ENCODE data around the gene CHIT1.

- TF ChIP-seq EZH2 (IDR thresholded peaks at IDR 0.05) (no peak), POLR2AphosphoS5 (IDR thresholded peaks at IDR 0.05; ENCODE audit: borderline replicate concordance, low read depth, low read length) (no peak)
These were observed 17.7 kb downstream of the CHIT1 start for GRCh38 chr1:203211812-203212211.
